ENCODE results near the gene LGMN. TPM values are rescaled to one million over a fixed set of nuclear protein-coding genes. Genes with fewer than 3 reads are reported as not detected.

Gene LGMN
- total and polyA plus RNA-seq, 2 experiments from 2014 or later, result 60.0 to 83.5 TPM

- H2AFZ ChIP-seq, result no peak overlapping the region
- no peaks in the 10 kb centered on the region for H3K36me3 ChIP-seq (ENCODE audit: insufficient read depth)
- ATAC-seq, result no peak
- H3K4me3 ChIP-seq, result no peak overlapping the region
- Mint-ChIP-seq H3K4me1 (peaks cover 7% of the 10 kb centered on the region; the same call in 2 of the 3 replicates), H3K36me3 (ENCODE audit: low read depth) (peaks cover 3% of the 10 kb centered on the region; the same call in 2 of the 3 replicates), H3K9me3 (peaks cover 5% of the 10 kb centered on the region; the same call in 2 of the 3 replicates), H3K27me3 (ENCODE audit: insufficient read depth, low read depth, poor library complexity) (peaks cover 12% of the 10 kb centered on the region), H3K27ac (no peak overlapping the region), H3K4me3 (no peak overlapping the region)
- no peak overlapping the region for H3K27ac ChIP-seq (ENCODE audit: low read depth)
- H3K4me1 ChIP-seq (ENCODE audit: insufficient read depth), result peaks cover 6% of the 10 kb centered on the region; the same call in 1 of the 2 replicates
- H3K27me3 ChIP-seq (ENCODE audit: insufficient read depth), result peaks cover 3% of the 10 kb centered on the region; the same call in 1 of the 2 replicates
- peaks cover 14% of the 10 kb centered on the region for H3K79me2 ChIP-seq (replicated peaks; ENCODE audit: insufficient read depth)
- no peaks in the 10 kb centered on the region for H3K9me2 ChIP-seq (ENCODE audit: insufficient read depth)
- DNase-seq (ENCODE audit: low spot score), result no peak
- TF ChIP-seq ZNF114 (CRISPR knock-in tag; IDR thresholded peaks at IDR 0.05) (no peak), STAT1 (IDR thresholded peaks at IDR 0.05; ENCODE audit: unreplicated experiment) (no peak), EZH2phosphoT487 (IDR thresholded peaks at IDR 0.05; ENCODE audit: unreplicated experiment) (no peak), NANOG (IDR thresholded peaks at IDR 0.05; ENCODE audit: borderline replicate concordance) (no peak), CTCF (conservative IDR thresholded peaks at IDR 0.05; ENCODE audit: low read depth in 2 of 2) (no peak), JUNB (IDR thresholded peaks at IDR 0.05; ENCODE audit: unreplicated experiment) (no peak), EZH2 (IDR thresholded peaks at IDR 0.05; ENCODE audit: low read depth, unreplicated experiment) (no peak), CREB1 (CRISPR knock-in tag; IDR thresholded peaks at IDR 0.05; ENCODE audit: low read depth) (no peak), POLR2AphosphoS5 (IDR thresholded peaks at IDR 0.05; ENCODE audit: low read depth) (no peak), ZNF331 (CRISPR knock-in tag; IDR thresholded peaks at IDR 0.05; ENCODE audit: low read depth) (no peak)
- TF ChIP-seq, protein P1, sequence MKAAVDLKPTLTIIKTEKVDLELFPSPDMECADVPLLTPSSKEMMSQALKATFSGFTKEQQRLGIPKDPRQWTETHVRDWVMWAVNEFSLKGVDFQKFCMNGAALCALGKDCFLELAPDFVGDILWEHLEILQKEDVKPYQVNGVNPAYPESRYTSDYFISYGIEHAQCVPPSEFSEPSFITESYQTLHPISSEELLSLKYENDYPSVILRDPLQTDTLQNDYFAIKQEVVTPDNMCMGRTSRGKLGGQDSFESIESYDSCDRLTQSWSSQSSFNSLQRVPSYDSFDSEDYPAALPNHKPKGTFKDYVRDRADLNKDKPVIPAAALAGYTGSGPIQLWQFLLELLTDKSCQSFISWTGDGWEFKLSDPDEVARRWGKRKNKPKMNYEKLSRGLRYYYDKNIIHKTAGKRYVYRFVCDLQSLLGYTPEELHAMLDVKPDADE (IDR thresholded peaks at IDR 0.05), result no peak
- TF ChIP-seq, protein P2, sequence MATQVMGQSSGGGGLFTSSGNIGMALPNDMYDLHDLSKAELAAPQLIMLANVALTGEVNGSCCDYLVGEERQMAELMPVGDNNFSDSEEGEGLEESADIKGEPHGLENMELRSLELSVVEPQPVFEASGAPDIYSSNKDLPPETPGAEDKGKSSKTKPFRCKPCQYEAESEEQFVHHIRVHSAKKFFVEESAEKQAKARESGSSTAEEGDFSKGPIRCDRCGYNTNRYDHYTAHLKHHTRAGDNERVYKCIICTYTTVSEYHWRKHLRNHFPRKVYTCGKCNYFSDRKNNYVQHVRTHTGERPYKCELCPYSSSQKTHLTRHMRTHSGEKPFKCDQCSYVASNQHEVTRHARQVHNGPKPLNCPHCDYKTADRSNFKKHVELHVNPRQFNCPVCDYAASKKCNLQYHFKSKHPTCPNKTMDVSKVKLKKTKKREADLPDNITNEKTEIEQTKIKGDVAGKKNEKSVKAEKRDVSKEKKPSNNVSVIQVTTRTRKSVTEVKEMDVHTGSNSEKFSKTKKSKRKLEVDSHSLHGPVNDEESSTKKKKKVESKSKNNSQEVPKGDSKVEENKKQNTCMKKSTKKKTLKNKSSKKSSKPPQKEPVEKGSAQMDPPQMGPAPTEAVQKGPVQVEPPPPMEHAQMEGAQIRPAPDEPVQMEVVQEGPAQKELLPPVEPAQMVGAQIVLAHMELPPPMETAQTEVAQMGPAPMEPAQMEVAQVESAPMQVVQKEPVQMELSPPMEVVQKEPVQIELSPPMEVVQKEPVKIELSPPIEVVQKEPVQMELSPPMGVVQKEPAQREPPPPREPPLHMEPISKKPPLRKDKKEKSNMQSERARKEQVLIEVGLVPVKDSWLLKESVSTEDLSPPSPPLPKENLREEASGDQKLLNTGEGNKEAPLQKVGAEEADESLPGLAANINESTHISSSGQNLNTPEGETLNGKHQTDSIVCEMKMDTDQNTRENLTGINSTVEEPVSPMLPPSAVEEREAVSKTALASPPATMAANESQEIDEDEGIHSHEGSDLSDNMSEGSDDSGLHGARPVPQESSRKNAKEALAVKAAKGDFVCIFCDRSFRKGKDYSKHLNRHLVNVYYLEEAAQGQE (IDR thresholded peaks at IDR 0.05; ENCODE audit: unreplicated experiment), result no peak
- no peak overlapping the region for H3K4me2 ChIP-seq
- H4K20me1 ChIP-seq (replicated peaks; ENCODE audit: insufficient read depth), result no peaks in the 10 kb centered on the region; the same call in 1 of the 2 replicates
- no peaks in the 10 kb centered on the region for H3F3A ChIP-seq (replicated peaks; ENCODE audit: low read depth)
Observed at GRCh38 chr14:92751819-92752218, 3.4 kb upstream of the LGMN start.

Measured in GM23338 (cell line).